Esophagus muscularis mucosa (tissue), 4 donors: ENCODE results near the gene DIAPH3. TPM values are rescaled to one million over a fixed set of nuclear protein-coding genes. Genes with fewer than 3 reads are reported as not detected.

ENCODE experiments used
- DNase-seq: peaks from one replicate; pipeline ENCODE4 v3.0.0-alpha.2; 2017; ENCODE audit errors: extremely low spot score
- H3K27ac ChIP-seq, 4 donors: fragments of 200-600 bp; sonication (generic); replicated peaks in 1 of 4; 1 replicate in 3 of 4; 2 replicates in 1 of 4; pipeline ENCODE4 v1.5.1; 2016 to 2019; ENCODE audit warnings: mild to moderate bottlenecking in 1 of 4
- H3K27me3 ChIP-seq, 4 donors: fragments of 200-600 bp; sonication (generic); one replicate each; pipeline versions ENCODE4 v1.5.1 to v1.6.0; 2016 to 2019
- H3K36me3 ChIP-seq, 4 donors: fragments of 200-600 bp; sonication (generic); one replicate each; pipeline ENCODE4 v1.5.1; 2016 to 2019
- H3K4me1 ChIP-seq, 4 donors: fragments of 200-600 bp; sonication (generic); one replicate each; pipeline ENCODE4 v1.5.1; 2016 to 2019
- H3K4me3 ChIP-seq, 4 donors: fragments of 200-600 bp; sonication (generic); 1 replicate in 2 of 4; 2 replicates in 2 of 4; pipeline ENCODE4 v1.5.1; 2016 to 2019; ENCODE audit warnings: mild to moderate bottlenecking in 4 of 4, moderate library complexity in 1 of 4
- H3K9me3 ChIP-seq, 4 donors: fragments of 200-600 bp; sonication (generic); 1 replicate in 3 of 4; 2 replicates in 1 of 4; pipeline ENCODE4 v1.5.1; 2016 to 2019
- EP300 ChIP-seq: sonication (generic); formaldehyde crosslinking; IDR thresholded peaks from one replicate; pipeline ENCODE4 v1.6.1; 2017; ENCODE audit warnings: antibody characterized with exemption
- POLR2A ChIP-seq: fragments of 450-650 bp; IDR thresholded peaks from one replicate; pipeline ENCODE4 v1.6.1; 2017; ENCODE audit warnings: antibody characterized with exemption, moderate library complexity, mild to moderate bottlenecking, low read depth
- POLR2AphosphoS5 ChIP-seq, 2 donors: sonication (generic); formaldehyde crosslinking; IDR thresholded peaks; one replicate each; pipeline ENCODE4 v1.6.1; 2017; ENCODE audit warnings: antibody characterized with exemption in 2 of 2
- WGBS: methylation state at CpG from one replicate; pipeline ENCODE4 v1.1.5; 2018; 5-methylcytosine and 5-hydroxymethylcytosine counted together
- intact Hi-C: fragments of 100-400 bp; cut with DNase I; formaldehyde crosslinking; loops from one replicate; pipeline ENCODE4 v1.15.1; 2023
- total RNA-seq, 4 donors: library from RNA; depleted of rRNA; stranded (reverse); fragments of >200 nt; gene quantifications; one replicate each; pipeline versions ENCODE4 v1.1.0 to v1.2.1, GENCODE V29; 2016
- TF ChIP-seq, protein P1 (sequence below), 3 experiments: fragments of 200-600 bp in 2 of 3; fragments of 450-650 bp in 1 of 3; sonication (generic) in 2 of 3; IDR thresholded peaks; one replicate each; pipeline ENCODE4 v1.5.1; 2017 to 2019; ENCODE audit warnings: antibody characterized with exemption in 3 of 3, mild to moderate bottlenecking in 2 of 3, moderate library complexity in 1 of 3

Gene DIAPH3
- total RNA-seq, 4 donors from 2014 or later = under 0.01 to 1.0 (median 0.41) TPM

DNA sequence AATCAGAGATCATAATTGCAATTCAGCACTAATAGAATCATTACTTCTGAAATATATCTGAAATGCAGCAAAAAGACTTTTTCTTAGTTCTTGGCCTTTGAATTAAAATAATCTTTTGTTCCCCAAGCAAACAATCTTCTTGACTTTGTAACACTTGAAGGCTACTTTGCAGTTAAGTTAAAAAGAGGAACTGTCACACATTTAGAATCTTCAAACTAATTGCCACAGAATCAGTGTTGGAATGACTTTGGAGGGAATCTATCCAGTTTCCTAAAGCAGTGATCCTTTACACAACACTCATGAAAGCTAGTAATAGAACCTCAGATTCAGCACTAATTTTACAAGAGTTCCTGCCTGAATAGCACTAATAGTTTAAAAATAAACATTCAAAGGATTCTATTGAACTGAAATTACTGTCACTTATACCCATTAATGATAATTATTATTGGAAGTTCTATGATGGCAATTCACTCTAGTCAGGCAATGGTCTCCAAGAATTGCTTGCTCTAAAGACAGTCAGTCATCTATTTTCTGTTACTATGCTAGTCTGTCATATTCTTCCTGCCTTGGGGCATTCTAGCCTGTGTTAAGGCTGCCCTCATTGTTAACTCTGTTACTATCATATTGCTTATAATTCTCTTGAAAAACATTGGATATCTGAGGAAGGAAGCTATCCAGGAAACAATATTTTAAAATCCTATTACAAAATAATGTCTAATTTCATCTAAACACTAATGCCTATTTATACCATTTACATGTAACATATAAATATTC lies 362.4 kb downstream of the DIAPH3 start:
- Histone ChIP-seq H3K4me3 (no peak overlapping the region), H3K9me3 (no peaks in the 10 kb centered on the region), H3K27ac (no peak overlapping the region), H3K36me3 (no peaks in the 10 kb centered on the region), H3K27me3 (no peaks in the 10 kb centered on the region), H3K4me1 (peaks cover 0 to 8% (median 3%) of the 10 kb centered on the region in 4 donors)
- TF ChIP-seq POLR2AphosphoS5 (IDR thresholded peaks at IDR 0.05) (no peak), EP300 (no peak), POLR2A (no peak)
- TF ChIP-seq, protein P1, sequence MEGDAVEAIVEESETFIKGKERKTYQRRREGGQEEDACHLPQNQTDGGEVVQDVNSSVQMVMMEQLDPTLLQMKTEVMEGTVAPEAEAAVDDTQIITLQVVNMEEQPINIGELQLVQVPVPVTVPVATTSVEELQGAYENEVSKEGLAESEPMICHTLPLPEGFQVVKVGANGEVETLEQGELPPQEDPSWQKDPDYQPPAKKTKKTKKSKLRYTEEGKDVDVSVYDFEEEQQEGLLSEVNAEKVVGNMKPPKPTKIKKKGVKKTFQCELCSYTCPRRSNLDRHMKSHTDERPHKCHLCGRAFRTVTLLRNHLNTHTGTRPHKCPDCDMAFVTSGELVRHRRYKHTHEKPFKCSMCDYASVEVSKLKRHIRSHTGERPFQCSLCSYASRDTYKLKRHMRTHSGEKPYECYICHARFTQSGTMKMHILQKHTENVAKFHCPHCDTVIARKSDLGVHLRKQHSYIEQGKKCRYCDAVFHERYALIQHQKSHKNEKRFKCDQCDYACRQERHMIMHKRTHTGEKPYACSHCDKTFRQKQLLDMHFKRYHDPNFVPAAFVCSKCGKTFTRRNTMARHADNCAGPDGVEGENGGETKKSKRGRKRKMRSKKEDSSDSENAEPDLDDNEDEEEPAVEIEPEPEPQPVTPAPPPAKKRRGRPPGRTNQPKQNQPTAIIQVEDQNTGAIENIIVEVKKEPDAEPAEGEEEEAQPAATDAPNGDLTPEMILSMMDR (IDR thresholded peaks at IDR 0.05) = no peak
- DNase-seq = no peak
- intact Hi-C loops = no loop called here

DNA sequence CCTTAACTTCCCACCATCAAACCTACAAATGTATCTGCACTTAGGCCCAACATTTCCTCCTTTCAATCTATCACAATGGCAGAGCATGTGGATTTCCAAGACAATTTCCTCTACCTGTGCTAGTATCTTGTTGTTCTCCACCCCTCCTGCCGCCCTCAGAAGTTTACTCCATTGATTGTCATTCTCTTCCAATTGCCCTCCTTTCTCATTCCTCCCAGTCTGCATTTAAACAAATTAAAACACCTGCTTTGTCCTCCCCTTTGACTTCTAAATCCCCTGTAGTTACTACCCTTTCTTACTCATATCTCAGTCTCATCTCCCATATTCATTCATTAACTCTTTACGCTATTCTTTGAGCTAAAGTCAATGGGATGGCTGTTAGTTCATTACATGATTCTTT lies 370.6 kb downstream of the DIAPH3 start:
- DNase-seq = no peak
- no peak overlapping the region for H3K27ac ChIP-seq
- H3K27me3 ChIP-seq = no peaks in the 10 kb centered on the region
- peaks cover 0 to 8% (median 6%) of the 10 kb centered on the region in 4 donors for H3K4me1 ChIP-seq
- H3K9me3 ChIP-seq = no peaks in the 10 kb centered on the region
- 97% methylated on average over 2 of the region's 2 CpGs for WGBS
- no peaks in the 10 kb centered on the region for H3K36me3 ChIP-seq
- no peak overlapping the region for H3K4me3 ChIP-seq
- no peak for TF ChIP-seq EP300
- TF ChIP-seq, protein P1 (IDR thresholded peaks at IDR 0.05) = no peak
- no peak for TF ChIP-seq POLR2A
- intact Hi-C loops = no loop called here

DNA sequence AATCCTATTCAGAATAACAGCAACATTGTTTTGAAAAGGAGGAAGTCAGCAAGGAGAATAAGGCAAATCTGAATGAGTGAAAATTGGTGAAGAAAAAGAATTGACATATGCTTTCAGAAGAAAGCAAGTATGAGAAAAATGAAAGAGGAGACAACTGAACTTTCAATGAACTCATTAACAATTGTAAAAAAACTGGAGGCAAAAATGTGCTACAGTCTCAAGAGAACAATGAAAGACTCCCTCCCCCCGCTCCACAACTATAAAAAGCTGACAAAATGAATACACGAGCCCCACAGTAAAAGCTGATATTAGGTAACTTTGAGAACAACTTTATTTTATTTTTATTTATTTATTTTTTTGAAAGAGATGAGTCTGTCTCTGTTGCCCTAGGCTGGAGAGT lies 373.1 kb downstream of the DIAPH3 start:
- no peak for TF ChIP-seq POLR2A
- TF ChIP-seq, protein P1 (IDR thresholded peaks at IDR 0.05) = no peak
- TF ChIP-seq EP300 = no peak
- no peak for TF ChIP-seq POLR2AphosphoS5 (IDR thresholded peaks at IDR 0.05)

DNA sequence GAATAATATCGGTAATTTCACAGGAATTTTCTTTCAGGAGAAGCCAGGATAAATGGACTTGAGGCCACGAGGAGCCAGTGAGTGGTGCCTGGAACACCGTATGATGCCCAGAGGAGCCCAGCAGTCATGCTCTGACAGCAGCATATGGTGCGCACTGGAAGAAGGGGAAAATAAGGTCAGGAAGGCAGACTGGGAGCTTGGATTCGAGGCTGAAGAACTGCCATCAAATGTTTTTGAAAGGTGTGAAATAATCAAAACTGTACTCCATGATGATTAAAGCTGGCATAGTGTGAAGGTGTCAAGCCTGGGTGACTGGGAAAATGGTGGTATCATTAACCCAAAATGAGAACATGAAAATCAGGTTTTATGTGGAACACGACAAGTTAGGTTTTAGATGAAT lies 374.2 kb downstream of the DIAPH3 start:
- Histone ChIP-seq H3K4me1 (peaks cover 0 to 8% (median 6%) of the 10 kb centered on the region in 4 donors), H3K27ac (no peak overlapping the region), H3K36me3 (no peaks in the 10 kb centered on the region), H3K4me3 (no peak overlapping the region), H3K9me3 (no peaks in the 10 kb centered on the region), H3K27me3 (no peaks in the 10 kb centered on the region)
- WGBS = 89% methylated on average over 6 of the region's 6 CpGs
- intact Hi-C loops = no loop called here
- TF ChIP-seq EP300 (no peak), POLR2AphosphoS5 (IDR thresholded peaks at IDR 0.05) (no peak), POLR2A (no peak)
- TF ChIP-seq, protein P1 (IDR thresholded peaks at IDR 0.05) = no peak
- no peak for DNase-seq

More for the DNA sequence above, 373.1 kb downstream of the DIAPH3 start:
- Histone ChIP-seq H3K27ac (no peak overlapping the region), H3K36me3 (no peaks in the 10 kb centered on the region), H3K4me1 (peaks cover 0 to 8% (median 6%) of the 10 kb centered on the region in 4 donors), H3K4me3 (no peak overlapping the region), H3K9me3 (no peaks in the 10 kb centered on the region), H3K27me3 (no peaks in the 10 kb centered on the region)
- intact Hi-C loops = no loop called here
- WGBS = 39% methylated on average over 2 of the region's 2 CpGs
- DNase-seq = no peak

DNA sequence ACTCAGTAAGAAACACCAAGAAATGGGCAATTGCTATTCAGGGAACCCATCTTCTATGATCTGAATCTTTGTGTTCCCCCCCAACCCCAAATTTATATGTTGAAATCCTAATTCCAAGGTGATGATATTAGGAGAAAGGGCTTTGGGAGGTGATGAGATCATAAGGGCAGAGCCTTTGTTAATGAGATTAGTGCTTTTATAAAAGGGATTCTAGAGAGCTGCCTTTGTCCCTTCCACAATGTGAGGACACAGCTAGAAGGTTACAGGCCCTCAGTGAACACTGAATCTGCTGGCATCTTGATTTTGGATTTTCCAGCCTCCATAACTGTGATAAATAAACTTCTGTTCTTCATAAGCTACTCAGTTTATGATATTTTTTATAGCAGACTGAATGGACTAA lies 376.0 kb downstream of the DIAPH3 start:
- no peaks in the 10 kb centered on the region for H3K36me3 ChIP-seq
- peaks cover 0 to 8% (median 6%) of the 10 kb centered on the region in 4 donors for H3K4me1 ChIP-seq
- DNase-seq = no peak
- intact Hi-C loops = no loop called here
- no peaks in the 10 kb centered on the region for H3K9me3 ChIP-seq
- no peak overlapping the region for H3K27ac ChIP-seq
- TF ChIP-seq POLR2AphosphoS5 (IDR thresholded peaks at IDR 0.05) (no peak), POLR2A (no peak), EP300 (no peak)
- TF ChIP-seq, protein P1 (IDR thresholded peaks at IDR 0.05) = no peak
- H3K4me3 ChIP-seq = no peak overlapping the region
- H3K27me3 ChIP-seq = no peaks in the 10 kb centered on the region
